Jurkat, Clone E6-1 (cell line): ENCODE results near the gene HSBP1.

Source experiments
- DNase-seq: peaks from one replicate; pipeline ENCODE4 v3.0.0-alpha.2; 2011; ENCODE audit warnings: low read depth, low spot score
- H3K4me3 ChIP-seq: 2 replicates; pipeline ENCODE4 v1.5.1; 2011; ENCODE audit warnings: mild to moderate bottlenecking, low read length, control low read depth, moderate library complexity

Gene HSBP1

DNA sequence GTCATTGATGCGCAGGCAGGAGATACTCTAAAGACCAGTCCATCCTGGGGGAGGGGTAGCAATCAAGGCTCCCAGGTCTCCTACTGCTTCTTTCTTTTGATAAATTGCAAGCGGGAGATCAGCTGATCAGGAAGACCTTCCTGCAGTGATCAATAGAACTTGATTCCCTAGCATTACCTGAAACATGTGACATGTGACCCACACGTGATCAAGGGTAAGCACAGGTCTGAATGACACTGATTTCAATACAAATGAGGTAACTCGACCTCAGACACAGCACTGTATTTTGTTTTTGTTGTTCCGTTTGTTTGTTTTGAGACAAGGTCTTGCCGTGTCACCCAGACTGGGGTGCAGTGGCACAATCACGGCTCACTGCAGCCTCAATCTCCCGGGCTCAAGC lies 51.5 kb downstream of the HSBP1 start:
- DNase-seq = no peak
- H3K4me3 ChIP-seq = no peak overlapping the region

DNA sequence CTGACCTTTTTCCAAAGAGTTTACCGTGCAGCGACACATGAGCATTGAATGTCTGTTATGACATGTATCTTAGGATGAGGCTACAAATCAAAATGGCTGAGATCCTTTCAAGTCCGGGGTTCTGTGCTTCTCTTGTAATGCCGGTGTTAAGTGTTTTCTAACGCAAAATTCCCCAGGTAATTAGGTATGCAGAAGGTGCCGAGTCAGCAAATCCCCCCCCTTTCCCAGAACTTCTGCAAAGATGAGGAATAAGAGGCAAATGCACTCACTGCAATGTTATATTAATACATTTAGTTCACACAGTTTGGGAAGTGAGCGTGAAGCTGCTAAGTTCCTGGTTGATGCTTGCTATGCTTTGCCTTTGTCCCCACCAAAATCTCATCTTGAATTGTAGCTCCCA lies 54.9 kb downstream of the HSBP1 start:
- DNase-seq = no peak
- no peak overlapping the region for H3K4me3 ChIP-seq

DNA sequence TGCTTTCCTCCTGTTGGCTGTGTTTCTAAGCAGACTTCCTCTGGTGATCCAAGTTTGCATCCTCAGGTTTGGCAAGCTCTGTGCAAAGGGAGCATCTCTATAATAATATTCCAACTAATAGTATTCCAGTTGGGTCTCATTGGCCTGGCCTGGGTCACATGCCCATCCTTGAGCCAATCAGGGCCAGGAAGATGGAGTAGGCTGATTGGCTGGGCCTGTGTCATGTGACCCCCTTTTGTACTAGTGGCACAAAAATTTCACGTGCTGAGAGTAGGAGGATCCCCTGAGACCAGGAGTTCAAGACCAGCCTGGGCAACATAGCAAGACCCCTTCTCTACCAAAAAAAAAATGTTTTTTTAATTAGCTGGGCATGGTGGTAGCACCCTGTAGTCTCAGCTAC lies 55.9 kb downstream of the HSBP1 start:
- DNase-seq = no peak
- H3K4me3 ChIP-seq = no peak overlapping the region
